Fibroblast of the aortic adventitia (primary cell): ENCODE results near the gene STK26. TPM values are rescaled to one million over a fixed set of nuclear protein-coding genes. Genes with fewer than 3 reads are reported as not detected.

Experiments used
- DNase-seq: peaks from one replicate; pipeline ENCODE4 v3.0.0-alpha.2; 2010; ENCODE audit warnings: low read depth
- H3K4me3 ChIP-seq: 2 replicates; pipeline ENCODE4 v1.5.1; 2011; ENCODE audit warnings: low read depth, mild to moderate bottlenecking, control low read depth, low read length, moderate library complexity
- CTCF ChIP-seq: IDR thresholded peaks from 2 replicates; pipeline ENCODE4 v1.5.1; 2011; ENCODE audit warnings: mild to moderate bottlenecking, low read length, control low read depth, inconsistent platforms; ENCODE audit not compliant: insufficient read depth
- total RNA-seq: library from RNA; depleted of rRNA; stranded (reverse); fragments of >200 nt; gene quantifications from 2 replicates; pipeline ENCODE4 v1.2.3, GENCODE V29; 2012; ENCODE audit warnings: low replicate concordance

STK26 gene
- total RNA-seq, 1 donor = 1.6 TPM

- no peak overlapping the region for H3K4me3 ChIP-seq
- no peak for DNase-seq
- no peak for TF ChIP-seq CTCF
Measured at GRCh38 chrX:132101799-132102198, 78.7 kb downstream of the STK26 start.

- no peak for DNase-seq
- no peak for TF ChIP-seq CTCF
- no peak overlapping the region for H3K4me3 ChIP-seq
Measured at GRCh38 chrX:132107291-132107690, 84.2 kb downstream of the STK26 start.

GRCh38 chrX:132114607-132115006, 91.5 kb downstream of the STK26 start:
- no peak for TF ChIP-seq CTCF
- DNase-seq = no peak
- H3K4me3 ChIP-seq = no peak overlapping the region

- no peak for TF ChIP-seq CTCF
- DNase-seq = no peak
- H3K4me3 ChIP-seq = no peak overlapping the region
Measured at GRCh38 chrX:132115792-132116191, 92.7 kb downstream of the STK26 start.

- H3K4me3 ChIP-seq = no peak overlapping the region
- TF ChIP-seq CTCF = no peak
- no peak for DNase-seq
Measured at GRCh38 chrX:132118358-132118757, 95.3 kb downstream of the STK26 start.

- no peak overlapping the region for H3K4me3 ChIP-seq
- no peak for DNase-seq
- no peak for TF ChIP-seq CTCF
Measured at GRCh38 chrX:132119283-132119682, 96.2 kb downstream of the STK26 start.

- DNase-seq = no peak
- TF ChIP-seq CTCF = no peak
- H3K4me3 ChIP-seq = no peak overlapping the region
Measured at GRCh38 chrX:132119821-132120515, 96.9 kb downstream of the STK26 start.
